ENCODE results near the gene PIP5K1C.

Gene PIP5K1C, protein sequence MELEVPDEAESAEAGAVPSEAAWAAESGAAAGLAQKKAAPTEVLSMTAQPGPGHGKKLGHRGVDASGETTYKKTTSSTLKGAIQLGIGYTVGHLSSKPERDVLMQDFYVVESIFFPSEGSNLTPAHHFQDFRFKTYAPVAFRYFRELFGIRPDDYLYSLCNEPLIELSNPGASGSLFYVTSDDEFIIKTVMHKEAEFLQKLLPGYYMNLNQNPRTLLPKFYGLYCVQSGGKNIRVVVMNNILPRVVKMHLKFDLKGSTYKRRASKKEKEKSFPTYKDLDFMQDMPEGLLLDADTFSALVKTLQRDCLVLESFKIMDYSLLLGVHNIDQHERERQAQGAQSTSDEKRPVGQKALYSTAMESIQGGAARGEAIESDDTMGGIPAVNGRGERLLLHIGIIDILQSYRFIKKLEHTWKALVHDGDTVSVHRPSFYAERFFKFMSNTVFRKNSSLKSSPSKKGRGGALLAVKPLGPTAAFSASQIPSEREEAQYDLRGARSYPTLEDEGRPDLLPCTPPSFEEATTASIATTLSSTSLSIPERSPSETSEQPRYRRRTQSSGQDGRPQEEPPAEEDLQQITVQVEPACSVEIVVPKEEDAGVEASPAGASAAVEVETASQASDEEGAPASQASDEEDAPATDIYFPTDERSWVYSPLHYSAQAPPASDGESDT

DNA sequence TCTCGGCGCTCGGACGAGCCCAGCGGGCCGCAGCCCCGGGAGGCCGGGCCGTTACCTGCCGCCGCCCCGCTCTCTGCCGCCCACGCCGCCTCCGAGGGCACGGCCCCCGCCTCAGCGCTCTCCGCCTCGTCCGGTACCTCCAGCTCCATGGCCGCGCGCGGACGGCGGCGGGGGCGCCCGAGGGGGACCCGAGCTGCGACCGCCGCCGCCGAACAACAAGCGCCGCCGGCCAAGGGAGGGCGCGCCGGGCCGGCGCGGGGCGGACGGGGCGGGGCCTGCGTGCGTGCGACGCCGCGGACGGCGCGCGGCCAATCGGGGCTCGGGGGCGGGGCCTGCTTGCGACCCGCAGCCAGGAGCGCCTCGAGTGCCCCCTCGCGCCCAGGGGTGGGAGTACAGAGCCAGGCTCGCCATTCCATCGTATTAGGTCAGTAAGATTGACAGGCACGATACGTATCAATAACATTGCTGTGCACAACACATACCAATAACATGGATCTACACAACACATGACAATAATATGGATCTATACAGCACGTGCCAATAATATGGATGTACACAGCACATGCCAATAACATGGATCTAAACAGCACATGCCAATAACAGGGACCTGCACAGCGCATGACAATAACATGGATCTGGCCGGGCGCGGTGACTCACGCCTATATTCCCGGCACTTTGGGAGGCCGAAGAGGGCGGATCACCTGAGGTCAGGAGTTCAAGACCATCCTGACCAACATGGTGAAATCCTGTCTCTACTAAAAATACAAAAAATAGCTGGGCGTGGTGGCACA, at the start of gene PIP5K1C:
TSS of gene PIP5K1C (minus strand) at position 227 of the 791 bp plus-strand sequence. CDS start at position 149, 78 bp downstream.
- DNase-seq: peak; percentile 65

DNA sequence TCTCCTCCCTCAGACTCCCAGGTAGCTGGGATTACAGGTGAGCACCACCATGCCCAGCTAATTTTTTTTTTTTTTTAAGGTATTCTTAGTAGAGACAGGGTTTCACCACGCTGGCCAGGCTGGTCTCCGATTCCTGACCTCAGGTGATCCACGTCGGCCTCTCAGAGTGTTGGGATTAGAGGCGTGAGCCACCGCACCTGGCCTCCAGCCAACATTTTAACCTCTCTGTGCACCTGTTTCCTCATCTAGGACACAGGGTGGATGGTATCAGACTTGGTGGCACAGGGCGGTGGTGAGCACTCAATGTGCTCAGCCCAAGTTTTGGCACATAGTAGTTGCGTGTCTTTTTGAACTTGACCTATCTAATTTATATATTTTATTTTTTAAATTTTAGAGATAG, 48.7 kb upstream of the PIP5K1C start:
- DNase-seq: no peak

DNA sequence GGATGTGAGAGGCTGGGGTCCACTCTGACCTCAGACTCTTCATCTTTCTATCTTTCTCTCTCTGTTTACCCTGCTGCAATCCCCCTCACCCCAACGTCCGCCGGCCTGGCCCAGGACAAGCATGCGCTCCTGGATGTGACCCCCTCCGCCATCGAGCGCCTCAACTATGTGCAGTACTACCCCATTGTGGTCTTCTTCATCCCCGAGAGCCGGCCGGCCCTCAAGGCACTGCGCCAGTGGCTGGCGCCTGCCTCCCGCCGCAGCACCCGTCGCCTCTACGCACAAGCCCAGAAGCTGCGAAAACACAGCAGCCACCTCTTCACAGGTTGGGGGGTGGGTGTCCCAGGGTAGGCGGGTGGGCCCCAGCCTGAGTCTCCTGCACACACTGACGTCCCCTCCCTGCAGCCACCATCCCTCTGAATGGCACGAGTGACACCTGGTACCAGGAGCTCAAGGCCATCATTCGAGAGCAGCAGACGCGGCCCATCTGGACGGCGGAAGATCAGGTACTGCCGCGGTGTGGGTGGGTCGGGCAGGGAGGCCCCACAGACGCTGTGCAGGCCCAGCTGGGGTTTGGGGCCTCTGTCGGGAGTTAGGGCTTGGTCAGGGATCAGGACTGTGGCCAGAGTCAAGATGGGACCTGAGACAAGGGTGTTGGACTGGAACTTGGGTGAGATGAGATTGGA, 46.2 kb upstream of the PIP5K1C start:
- DNase-seq: no peak

DNA sequence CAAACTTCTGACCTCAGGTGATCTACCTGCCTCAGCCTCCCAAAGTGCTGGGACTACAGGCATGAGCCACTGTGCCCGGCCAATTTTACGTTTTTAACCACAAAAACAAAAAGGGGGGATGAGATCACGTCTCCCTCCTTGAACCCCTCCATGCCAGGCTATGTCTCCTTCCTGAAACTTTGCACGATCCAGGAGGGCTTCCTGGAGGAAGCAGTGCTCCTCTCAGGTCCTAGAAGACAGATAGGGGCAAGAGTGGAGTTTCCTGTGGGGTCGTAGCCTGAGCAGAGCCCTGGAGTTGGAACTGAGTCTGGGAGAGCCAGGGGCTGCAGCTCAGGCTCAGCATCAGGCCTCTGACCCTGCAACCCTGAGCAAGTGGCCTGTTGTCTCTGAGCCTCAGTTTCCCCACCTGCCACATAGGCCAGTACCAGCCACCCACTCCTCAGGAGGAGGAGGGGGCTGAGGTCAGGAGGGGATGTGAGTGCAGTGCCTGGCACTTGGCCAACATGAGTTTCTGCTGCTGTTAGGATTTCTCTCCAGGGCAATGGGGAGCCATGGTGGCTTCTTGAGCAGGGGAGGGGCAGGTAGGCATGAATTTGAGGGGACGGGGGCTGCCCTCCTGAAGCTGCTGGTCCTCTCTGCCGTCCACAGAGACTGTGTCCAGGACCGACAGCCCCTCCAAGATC, 45.2 kb upstream of the PIP5K1C start:
- DNase-seq: no peak

DNA sequence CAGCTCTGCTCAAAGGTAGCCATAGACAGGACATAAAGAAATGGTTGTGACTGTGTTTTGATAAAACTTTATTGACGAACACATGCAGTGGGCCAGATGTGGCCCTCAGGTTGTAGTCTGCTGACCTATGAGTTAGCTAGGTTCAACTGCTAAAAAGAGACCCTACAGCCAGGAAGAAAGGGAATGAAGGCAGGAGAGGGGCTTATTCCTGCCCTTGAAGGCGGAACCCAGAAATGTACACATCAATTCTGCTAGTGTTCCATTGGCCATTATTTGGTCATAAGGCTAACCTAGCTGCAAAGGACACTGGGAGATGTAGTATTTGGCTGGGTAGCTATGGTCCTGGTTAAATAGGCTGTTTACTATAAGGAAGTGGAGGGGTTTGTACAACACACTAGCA, 43.2 kb upstream of the PIP5K1C start:
- no peak for DNase-seq

DNA sequence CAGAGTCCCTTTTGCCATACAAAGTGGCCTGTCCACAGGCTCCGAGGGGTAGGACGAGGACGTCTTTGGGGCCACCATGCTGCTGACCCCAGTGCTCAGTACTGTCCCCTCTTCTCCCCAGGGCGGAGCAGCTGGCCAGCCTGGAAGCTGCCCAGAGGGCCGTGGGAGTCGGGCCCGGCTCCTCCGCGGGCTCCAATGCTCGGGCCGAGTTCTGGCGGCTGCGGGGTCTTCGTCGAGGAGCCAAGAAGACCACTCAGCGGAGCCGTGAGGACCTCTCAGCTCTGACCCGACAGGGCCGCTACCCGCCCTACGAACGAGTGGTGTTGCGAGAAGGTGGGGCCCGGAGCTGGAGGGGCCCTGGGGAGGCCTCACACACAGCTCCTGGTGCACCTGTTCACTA, 40.2 kb upstream of the PIP5K1C start:
- no peak for DNase-seq

DNA sequence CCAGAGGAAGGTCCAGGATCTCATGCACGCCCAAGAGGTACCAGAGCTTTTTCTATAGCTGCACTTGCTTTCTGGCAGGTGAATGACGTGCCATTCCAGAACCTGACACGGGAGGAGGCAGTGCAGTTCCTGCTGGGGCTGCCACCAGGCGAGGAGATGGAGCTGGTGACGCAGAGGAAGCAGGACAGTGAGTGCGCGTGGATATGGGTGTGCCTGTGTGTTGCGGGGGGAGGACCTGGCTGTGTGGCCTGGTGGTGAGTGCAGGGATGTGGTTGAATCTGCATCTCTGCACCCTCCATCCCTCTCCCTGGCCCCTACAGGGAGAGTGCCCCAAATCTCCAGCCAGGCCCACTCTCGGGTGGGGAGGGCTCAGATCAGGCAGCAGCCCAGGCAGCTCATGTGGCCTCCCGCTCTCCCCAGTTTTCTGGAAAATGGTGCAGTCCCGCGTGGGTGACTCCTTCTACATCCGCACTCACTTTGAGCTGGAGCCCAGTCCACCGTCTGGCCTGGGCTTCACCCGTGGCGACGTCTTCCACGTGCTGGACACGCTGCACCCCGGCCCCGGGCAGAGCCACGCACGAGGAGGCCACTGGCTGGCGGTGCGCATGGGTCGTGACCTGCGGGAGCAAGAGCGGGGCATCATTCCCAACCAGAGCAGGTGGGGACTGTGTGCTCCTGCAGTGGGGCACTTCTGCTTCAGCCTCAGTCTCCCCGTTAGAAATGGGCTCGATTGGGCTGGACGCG, 38.4 kb upstream of the PIP5K1C start:
- no peak for DNase-seq

DNA sequence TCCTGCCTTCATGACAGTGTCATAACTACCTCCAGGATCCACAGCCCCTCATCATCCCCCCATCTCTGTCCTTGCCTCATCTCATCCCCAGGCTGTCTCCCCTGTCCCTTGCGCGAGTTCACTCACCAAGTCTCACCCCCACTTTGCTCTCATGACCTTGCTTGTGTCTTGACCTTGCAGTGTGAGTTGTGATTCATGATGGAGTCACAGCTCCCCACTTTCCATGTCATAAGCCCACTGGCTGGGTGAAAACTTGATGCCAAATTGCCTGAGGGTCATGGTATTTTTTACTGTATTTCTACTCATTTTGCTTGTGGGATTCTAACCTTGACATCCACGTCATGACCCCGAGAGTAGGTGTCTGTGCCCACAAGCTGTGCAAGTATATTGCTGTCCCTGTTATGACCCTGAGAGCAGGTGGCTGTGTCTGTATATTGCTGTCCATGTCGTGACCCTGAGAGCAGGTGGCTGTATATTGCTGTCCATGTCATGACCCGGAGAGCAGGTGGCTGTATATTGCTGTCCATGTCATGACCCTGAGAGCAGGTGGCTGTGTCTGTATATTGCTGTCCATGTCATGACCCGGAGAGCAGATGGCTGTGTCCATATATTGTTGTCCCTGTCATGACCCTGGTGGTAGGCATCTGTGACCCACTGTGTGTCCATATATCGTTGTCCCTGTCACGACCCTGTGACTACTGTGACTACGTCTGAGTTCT, 37.4 kb upstream of the PIP5K1C start:
- no peak for DNase-seq

DNA sequence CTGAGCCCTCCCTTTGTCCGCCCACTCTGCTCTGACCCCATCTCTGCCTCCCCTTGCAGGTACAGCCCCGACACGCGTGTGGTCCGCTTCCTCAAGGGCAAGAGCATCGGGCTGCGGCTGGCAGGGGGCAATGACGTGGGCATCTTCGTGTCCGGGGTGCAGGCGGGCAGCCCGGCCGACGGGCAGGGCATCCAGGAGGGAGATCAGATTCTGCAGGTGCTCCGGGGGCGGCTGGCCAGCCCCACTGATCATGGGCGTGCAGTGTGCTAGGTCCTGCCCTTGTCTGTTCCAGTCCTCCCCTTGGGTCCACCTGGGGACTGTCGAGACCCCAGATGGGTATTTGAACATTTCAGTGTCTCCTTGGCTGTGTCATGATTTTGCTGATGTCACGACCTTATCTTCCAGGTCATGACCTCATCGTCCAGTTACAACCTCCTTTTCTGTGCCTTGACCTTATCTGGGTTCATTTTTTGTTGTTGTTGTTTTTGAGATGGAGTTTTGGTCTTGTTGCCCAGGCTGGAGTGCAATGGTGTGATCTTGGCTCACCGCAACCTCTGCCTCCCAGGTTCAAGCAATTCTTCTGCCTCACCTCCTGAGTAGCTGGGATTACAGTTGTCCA, 35.9 kb upstream of the PIP5K1C start:
- DNase-seq: no peak

DNA sequence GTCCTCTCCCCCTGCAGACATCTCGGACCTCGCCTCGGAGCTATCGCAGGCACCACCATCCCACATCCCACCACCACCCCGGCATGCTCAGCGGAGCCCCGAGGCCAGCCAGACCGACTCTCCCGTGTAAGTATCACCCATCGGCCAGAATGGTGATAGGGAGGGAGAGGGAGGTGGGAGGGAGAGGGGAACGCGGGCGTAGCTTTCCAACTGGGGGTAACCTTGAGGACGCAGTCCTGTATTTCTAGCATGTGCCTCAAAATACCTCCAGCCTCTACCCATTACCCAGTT, 34.0 kb upstream of the PIP5K1C start:
- no peak for DNase-seq

DNA sequence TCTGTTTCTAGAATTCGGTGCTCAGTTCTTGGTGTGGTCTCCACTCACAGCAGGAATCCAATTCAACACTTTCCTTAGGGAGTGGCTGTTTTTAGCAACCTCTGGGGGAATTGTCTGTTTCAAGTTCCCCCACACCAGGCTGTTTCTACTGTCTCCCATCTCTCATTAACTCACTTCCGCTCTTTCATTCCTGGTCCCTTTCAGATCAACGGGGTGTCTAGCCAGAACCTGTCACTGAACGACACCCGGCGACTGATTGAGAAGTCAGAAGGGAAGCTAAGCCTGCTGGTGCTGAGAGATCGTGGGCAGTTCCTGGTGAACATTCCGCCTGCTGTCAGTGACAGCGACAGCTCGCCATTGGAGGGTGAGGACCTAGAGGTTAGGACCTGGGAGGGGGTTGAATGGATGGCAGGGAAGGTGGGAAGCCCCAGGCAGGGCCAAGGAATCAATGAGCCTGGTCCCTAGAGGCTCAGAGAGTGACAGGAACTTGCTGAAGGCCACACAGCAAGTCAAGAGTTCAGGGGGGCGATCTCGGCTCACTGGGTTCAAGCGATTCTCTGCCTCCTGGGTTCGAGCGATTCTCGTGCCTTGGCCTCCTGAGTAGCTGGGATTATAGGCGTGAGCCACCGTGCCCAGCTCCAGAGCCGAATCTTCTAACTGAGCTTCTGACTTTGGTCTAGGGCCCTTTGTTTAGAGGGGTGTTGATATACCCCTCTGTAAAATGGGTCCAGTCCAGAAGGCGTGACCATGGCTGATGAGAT, 33.5 kb upstream of the PIP5K1C start:
- no peak for DNase-seq

DNA sequence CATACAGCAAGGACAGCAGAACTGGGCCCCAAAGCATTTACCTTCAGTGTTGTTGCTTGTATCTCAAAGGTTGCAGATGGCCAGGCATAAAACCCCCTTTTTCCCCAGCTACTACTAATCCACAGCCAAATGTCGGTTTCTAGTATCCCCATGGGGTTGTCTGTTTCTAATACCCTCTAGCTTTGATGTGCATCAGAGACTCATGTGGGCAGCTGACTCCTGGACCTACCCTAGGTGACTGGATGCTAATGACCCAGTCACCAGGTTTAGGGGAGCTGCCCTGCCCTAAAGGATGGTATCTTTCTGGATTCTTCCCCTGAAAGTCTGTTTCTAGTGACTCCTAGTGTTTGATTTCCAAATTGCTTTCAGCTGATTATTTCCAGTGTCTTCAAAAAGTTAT, 31.8 kb upstream of the PIP5K1C start:
- no peak for DNase-seq

DNA sequence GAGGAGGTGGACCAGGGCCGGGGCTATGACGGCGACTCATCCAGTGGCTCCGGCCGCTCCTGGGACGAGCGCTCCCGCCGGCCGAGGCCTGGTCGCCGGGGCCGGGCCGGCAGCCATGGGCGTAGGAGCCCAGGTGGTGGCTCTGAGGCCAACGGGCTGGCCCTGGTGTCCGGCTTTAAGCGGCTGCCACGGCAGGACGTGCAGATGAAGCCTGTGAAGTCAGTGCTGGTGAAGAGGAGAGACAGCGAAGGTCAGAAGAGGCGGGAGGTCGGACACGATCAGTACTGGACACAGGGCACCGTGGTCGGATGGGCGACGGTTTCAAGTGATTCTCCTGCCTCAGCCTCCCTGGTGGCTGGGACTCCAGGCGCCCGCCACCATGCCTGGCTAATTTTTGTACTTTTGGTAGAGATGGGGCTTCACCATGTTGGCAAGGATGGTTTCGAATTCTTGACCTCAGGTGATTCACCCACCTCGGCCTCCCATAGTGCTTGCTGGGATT, 30.2 kb upstream of the PIP5K1C start:
- no peak for DNase-seq

DNA sequence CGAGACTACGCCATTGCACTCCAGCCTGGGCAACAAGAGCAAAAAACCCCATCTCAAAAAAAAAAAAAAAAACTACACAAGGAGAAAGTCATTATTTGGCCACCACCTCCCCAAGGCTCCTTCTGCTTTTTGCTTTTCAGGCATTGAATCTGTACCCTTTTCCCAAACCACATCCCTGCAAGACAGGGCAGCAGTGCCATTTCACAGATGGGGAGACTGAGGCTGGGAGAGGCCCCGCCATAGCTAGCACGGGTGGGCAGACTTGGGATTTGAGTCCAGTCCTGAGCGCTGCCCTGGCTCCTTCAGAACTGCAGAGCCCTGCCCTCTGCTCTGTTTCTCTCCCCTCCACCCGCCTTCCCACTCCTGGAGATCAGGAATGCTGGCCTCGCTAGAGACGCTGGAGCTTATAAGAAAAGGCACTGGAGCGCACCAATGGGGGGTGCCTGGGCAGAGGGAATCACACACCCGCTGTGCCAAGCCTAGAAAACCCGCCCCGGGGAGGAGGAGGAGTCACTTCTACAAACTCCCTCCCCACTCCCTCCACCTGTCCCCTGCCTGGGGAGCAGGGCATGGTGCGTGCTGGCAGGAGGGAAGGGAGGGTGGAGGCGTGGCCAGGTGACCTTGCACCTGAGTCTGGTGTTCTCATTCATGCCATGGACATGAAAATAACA, 25.5 kb upstream of the PIP5K1C start:
- no peak for DNase-seq

DNA sequence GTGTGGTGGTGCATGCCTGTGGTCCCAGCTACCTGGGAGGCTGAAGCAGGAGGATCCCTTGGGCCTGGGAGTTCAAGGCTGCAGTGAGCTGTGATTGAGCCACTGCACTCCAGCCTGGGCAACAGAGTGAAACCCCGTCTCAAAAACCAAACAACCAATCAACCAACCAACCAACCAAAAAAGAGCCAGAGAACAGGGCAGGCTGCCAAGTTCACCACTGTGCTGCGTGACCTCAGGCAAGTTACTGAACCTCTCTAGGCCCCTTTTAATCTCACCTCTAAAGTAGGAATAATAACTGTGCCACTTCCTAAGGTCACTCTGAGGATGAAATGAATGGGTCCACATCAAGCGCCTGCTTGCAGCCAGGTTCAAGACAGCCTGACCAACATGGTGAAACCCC, 24.9 kb upstream of the PIP5K1C start:
- no peak for DNase-seq

DNA sequence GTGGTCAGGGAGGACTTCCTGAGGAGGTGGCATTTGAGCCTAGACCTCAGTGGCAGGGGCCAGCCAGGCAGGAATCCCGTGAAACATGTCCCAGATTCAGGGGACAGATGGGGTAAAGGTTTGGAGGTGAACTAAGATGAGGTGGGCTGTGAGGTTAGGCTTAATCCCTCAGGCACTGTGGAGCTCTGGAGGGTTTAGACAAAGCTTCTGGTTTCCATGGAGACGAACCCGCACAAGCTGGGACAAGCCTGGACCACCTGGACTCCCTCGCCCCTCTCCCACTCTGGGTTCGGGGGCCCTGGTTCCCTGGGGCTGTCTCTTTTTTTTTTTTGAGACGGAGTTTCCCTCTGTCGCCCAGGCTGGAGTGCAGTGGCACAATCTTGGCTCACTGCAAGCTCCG, 23.6 kb upstream of the PIP5K1C start:
- DNase-seq: no peak

DNA sequence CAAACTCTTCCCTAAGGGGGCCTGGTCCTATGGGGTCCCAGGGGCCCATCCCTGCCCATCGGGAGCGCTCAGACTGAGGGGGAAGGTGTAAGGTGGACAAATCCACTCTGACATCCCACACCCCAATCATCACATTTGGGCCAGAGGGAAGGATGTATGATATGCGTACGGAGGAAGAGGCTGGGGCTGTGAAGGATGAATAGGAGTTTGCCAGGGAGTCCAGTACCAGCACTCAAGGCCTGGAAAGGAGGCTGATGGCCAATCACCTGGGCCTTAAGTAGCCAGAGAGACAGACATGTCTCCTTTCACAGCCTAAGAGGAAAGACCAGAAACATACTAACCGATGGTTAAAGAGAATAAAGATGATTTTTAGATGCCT, 22.8 kb upstream of the PIP5K1C start:
- DNase-seq: no peak

DNA sequence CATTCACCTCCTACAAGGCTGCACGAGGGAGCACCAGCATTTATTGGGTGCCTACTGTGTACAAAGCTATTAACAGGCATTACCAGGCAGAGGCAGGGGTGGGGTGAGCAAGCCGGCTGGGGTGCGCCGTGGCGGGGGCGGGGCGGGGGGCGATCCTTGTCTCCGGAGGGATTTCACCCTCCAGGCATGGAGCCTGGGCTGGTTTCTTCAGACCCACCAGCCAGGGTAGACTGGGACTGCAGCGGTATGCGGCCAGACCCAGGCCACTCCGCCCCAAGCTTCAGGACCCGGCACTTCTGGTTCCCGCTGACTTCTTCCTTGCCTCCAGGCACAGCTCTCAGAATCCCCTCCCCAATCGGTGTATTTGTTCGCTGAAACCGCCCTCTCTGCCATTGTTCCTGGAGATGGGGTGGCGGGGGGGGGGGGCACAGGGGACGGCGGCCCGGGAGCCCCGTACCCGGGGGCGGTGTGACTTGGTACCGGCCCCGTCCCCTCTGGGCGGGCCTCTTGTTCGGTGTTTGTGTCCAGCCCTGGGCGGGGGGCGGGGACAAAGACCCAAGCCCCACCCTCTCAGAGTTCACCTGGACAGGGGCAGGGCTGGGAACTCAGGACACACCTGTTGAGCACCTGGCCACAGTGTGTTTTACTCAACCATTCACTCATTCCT, 22.3 kb upstream of the PIP5K1C start:
- DNase-seq: no peak

Data from NCI-H1092 (cell line).